GM12801 (cell line): Measurements from ENCODE around the gene GRID1.

Experiments
- TF ChIP-seq, protein P1 (sequence below): IDR thresholded peaks from one replicate; pipeline ENCODE4 v1.5.1; 2011; ENCODE audit warnings: control low read depth; ENCODE audit not compliant: insufficient read length; ENCODE audit errors: extremely low read depth

The GRID1 gene

GRCh38 chr10:86202226-86202735 lies 164.3 kb downstream of the GRID1 start:
- TF ChIP-seq, protein P1, sequence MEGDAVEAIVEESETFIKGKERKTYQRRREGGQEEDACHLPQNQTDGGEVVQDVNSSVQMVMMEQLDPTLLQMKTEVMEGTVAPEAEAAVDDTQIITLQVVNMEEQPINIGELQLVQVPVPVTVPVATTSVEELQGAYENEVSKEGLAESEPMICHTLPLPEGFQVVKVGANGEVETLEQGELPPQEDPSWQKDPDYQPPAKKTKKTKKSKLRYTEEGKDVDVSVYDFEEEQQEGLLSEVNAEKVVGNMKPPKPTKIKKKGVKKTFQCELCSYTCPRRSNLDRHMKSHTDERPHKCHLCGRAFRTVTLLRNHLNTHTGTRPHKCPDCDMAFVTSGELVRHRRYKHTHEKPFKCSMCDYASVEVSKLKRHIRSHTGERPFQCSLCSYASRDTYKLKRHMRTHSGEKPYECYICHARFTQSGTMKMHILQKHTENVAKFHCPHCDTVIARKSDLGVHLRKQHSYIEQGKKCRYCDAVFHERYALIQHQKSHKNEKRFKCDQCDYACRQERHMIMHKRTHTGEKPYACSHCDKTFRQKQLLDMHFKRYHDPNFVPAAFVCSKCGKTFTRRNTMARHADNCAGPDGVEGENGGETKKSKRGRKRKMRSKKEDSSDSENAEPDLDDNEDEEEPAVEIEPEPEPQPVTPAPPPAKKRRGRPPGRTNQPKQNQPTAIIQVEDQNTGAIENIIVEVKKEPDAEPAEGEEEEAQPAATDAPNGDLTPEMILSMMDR = no peak

DNA sequence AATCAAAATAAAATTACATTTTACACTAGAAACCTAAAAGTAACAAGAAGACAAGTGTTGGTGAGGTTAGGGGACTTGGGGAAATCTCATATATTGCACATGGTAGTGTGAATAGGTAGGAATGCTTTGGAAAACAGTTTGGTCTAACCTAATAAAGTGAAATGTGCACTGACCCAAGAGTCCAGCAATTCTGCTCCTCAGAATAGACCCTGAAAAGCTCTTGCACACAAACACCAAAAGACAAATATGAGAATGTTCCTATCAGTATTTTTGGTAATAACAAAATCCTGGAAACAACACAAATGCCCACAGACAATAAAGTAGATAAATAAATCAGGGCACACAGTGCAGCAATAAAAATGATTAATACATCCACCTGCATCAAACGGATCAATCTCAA lies 165.7 kb downstream of the GRID1 start:
- TF ChIP-seq, protein P1 = no peak

- TF ChIP-seq, protein P1 = no peak
These were observed 166.3 kb downstream of the GRID1 start for GRCh38 chr10:86200269-86200668.

DNA sequence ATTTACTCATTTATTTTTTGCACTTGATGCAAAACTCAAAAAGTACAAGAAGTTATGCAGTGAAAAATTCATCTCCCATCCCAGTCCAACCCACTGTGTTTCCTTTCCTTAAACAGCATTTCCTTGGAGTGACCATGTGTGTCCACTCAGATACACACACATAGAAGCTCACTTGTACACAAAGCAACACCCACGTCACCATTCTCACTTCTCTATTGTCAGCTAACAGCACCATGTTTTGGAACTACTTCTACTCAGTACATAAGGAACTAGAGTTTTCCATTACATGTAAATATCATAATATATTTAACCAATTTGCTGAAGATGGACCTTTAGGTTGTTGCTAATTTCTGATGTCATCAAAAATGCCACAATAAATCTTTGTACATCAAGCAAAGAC lies 167.6 kb downstream of the GRID1 start:
- TF ChIP-seq, protein P1 = no peak

DNA sequence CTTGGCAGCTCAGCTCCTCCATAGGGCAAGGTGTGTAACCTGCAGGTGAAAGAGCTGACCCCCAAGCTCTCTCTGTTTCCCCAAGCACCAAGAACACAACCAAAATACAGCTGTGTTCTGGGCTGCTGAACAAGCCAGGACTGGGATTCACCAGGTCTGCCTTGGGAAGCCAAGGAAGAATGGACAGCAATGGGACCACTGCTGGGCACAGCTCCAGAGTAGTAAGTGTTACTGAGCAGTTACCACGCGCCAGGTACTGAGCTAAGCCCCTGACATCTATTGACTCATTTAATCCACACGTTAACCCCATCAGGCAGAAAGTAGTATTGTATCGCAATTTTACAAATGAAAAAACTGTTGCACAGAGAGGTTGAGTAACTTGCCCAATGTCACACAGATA lies 168.3 kb downstream of the GRID1 start:
- TF ChIP-seq, protein P1 = no peak

DNA sequence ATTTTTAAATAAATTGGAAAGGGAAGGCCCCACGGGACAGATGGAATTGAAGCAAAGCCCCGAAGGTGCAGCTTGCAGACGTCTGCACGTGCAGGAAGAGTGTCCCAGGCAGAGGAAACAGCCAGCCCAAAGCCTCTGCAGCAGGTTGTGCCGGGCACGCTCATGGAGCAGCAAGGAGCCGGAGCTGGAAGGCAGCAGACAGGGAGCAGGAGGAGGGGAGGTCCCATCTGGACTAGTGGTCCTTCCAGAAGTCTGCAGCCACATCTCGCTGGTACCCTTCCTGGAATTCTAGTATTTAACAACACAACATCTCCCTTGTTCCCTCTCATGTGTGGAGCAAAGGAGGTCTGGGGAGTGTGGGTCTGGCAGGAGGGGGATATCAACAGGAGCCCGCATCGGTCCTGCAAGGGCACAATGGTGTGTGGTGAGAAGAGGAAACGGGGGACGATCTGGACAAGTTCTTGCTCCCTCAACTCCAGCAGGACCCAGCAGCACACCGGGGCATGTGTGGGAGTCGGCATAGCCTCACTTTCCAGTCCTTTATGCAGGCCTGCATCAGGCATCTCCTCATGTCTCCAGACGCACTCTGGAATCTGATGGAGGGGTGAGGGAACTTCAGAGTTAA lies 169.3 kb downstream of the GRID1 start:
- TF ChIP-seq, protein P1 = no peak

DNA sequence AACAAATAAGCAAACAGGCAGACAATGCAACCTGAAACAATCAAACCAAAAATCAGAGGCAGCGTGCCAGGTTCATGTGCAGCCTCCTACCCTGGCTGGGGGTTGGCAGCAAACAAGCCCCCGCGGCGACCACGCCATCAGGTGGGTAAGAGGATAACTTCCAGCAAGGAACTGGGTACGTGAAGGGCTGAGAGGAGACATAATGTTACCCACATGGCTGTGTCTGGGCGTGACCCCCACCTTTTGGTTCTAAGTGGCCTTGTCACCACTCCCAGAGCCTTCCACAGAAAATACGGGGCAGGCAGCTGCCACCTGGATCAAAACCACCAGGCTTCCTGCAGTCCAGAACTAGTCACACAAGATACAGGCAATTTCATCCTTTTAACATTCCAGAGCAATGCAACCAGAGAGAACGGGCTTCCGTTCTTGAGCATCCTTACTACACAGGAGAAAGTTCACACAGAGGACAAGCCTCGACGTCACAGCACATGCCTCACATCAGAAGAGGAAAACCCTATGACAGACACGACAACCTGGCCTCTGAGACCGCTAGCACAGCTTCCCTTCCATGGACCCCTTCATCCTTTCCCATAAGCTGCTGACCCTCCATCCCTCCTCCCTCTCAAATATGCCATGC lies 171.0 kb downstream of the GRID1 start:
- TF ChIP-seq, protein P1 = no peak
